ENCODE measurements around the gene ARHGAP24. TPM values are rescaled to one million over a fixed set of nuclear protein-coding genes. Genes with fewer than 3 reads are reported as not detected.

The ARHGAP24 gene
- total and polyA plus RNA-seq, 4 donors = 1.8 to 15.2 (median 3.3) TPM

DNA sequence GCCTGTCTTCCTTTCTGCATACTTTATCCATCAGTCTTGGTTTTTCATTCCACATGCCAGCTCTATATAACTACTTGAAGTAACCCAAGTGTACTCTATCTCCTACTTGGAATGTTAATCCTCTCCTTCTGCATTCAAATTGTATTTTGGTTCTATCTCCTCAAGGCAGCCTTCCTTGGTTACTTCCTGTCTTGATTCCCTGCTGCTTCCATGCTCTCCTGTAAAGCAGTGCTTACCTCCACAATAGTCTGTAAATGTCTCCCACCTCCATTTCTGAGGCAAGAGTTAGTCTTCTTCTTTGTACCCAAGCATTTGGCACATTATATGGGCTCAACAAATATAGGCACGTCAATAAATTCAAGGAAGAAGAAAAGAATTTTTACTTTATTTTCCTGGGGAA, 298.4 kb downstream of the ARHGAP24 start:
- H3K9me3 ChIP-seq (ENCODE audit: control insufficient read depth in 4 of 4, low read length in 3 of 4) = no peaks in the 10 kb centered on the region
- TF ChIP-seq, protein P1, sequence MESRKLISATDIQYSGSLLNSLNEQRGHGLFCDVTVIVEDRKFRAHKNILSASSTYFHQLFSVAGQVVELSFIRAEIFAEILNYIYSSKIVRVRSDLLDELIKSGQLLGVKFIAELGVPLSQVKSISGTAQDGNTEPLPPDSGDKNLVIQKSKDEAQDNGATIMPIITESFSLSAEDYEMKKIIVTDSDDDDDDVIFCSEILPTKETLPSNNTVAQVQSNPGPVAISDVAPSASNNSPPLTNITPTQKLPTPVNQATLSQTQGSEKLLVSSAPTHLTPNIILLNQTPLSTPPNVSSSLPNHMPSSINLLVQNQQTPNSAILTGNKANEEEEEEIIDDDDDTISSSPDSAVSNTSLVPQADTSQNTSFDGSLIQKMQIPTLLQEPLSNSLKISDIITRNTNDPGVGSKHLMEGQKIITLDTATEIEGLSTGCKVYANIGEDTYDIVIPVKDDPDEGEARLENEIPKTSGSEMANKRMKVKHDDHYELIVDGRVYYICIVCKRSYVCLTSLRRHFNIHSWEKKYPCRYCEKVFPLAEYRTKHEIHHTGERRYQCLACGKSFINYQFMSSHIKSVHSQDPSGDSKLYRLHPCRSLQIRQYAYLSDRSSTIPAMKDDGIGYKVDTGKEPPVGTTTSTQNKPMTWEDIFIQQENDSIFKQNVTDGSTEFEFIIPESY (IDR thresholded peaks at IDR 0.05) = no peak
- TF ChIP-seq RAD21 (IDR thresholded peaks at IDR 0.05) (no peak), EGR1 (IDR thresholded peaks at IDR 0.05; ENCODE audit: low read depth in 2 of 2) (no peak), GABPA (IDR thresholded peaks at IDR 0.05 in 1 of 2, conservative IDR thresholded peaks at IDR 0.05 in 1 of 2) (no peak), RXRA (IDR thresholded peaks at IDR 0.05) (no peak)
- no peaks in the 10 kb centered on the region for H3K36me3 ChIP-seq (ENCODE audit: control insufficient read depth in 4 of 4, insufficient read depth in 3 of 4, low read depth in 1 of 4, low read length in 3 of 4)
- no peaks in the 10 kb centered on the region for H3K27me3 ChIP-seq (ENCODE audit: control insufficient read depth in 4 of 4, insufficient read depth in 4 of 4, low read length in 3 of 4)
- no peak overlapping the region for H3K9ac ChIP-seq (ENCODE audit: low read depth in 1 of 2, low read length in 2 of 2)
- DNase-seq (ENCODE audit: low spot score) = no peak
- H3K4me3 ChIP-seq (ENCODE audit: low read depth in 1 of 3, low read length in 3 of 3) = no peak overlapping the region
- H3K4me1 ChIP-seq (ENCODE audit: control insufficient read depth in 4 of 4, insufficient read depth in 4 of 4, low read length in 3 of 4) = peaks cover 0 to 5% (median 2%) of the 10 kb centered on the region in 4 donors
- H3K27ac ChIP-seq (ENCODE audit: low read depth in 1 of 2, low read length in 2 of 2) = no peak overlapping the region
- 89% methylated on average over 1 of the region's 1 CpG for WGBS

DNA sequence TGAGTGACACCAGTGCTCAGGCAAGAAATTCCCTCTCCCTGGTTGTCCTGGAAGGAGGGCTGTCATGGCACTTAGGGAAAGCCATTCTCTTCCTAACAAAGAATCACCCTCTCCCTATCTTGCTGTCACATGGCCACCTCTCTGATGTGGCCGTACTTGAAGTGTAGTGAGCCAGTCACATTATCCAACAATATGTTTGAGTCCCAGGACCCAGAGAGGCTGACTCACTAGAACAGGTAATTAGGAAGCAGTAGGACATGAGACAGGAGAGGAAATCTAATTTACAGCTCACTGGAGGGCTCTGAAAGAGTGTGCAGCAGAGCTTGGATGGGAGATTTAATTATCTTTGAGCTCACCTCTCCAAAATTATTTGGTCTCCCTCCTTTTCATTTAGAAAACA, 299.1 kb downstream of the ARHGAP24 start:
- Histone ChIP-seq H3K9ac (ENCODE audit: low read depth in 1 of 2, low read length in 2 of 2) (no peak overlapping the region), H3K36me3 (ENCODE audit: control insufficient read depth in 4 of 4, insufficient read depth in 3 of 4, low read depth in 1 of 4, low read length in 3 of 4) (no peaks in the 10 kb centered on the region), H3K4me1 (ENCODE audit: control insufficient read depth in 4 of 4, insufficient read depth in 4 of 4, low read length in 3 of 4) (peaks cover 0 to 8% (median 3%) of the 10 kb centered on the region in 4 donors), H3K4me3 (ENCODE audit: low read depth in 1 of 3, low read length in 3 of 3) (no peak overlapping the region), H3K9me3 (ENCODE audit: control insufficient read depth in 4 of 4, low read length in 3 of 4) (no peaks in the 10 kb centered on the region), H3K27me3 (ENCODE audit: control insufficient read depth in 4 of 4, insufficient read depth in 4 of 4, low read length in 3 of 4) (no peaks in the 10 kb centered on the region), H3K27ac (ENCODE audit: low read depth in 1 of 2, low read length in 2 of 2) (no peak overlapping the region)
- 97% methylated on average over 1 of the region's 1 CpG for WGBS
- TF ChIP-seq TAF1 (conservative IDR thresholded peaks at IDR 0.05) (no peak), HNF4G (IDR thresholded peaks at IDR 0.05) (no peak), EGR1 (IDR thresholded peaks at IDR 0.05; ENCODE audit: low read depth in 2 of 2) (no peak)
- TF ChIP-seq, protein P2, sequence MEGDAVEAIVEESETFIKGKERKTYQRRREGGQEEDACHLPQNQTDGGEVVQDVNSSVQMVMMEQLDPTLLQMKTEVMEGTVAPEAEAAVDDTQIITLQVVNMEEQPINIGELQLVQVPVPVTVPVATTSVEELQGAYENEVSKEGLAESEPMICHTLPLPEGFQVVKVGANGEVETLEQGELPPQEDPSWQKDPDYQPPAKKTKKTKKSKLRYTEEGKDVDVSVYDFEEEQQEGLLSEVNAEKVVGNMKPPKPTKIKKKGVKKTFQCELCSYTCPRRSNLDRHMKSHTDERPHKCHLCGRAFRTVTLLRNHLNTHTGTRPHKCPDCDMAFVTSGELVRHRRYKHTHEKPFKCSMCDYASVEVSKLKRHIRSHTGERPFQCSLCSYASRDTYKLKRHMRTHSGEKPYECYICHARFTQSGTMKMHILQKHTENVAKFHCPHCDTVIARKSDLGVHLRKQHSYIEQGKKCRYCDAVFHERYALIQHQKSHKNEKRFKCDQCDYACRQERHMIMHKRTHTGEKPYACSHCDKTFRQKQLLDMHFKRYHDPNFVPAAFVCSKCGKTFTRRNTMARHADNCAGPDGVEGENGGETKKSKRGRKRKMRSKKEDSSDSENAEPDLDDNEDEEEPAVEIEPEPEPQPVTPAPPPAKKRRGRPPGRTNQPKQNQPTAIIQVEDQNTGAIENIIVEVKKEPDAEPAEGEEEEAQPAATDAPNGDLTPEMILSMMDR (IDR thresholded peaks at IDR 0.05; ENCODE audit: low read depth, low read length, missing input control) = no peak
- TF ChIP-seq, protein P3, sequence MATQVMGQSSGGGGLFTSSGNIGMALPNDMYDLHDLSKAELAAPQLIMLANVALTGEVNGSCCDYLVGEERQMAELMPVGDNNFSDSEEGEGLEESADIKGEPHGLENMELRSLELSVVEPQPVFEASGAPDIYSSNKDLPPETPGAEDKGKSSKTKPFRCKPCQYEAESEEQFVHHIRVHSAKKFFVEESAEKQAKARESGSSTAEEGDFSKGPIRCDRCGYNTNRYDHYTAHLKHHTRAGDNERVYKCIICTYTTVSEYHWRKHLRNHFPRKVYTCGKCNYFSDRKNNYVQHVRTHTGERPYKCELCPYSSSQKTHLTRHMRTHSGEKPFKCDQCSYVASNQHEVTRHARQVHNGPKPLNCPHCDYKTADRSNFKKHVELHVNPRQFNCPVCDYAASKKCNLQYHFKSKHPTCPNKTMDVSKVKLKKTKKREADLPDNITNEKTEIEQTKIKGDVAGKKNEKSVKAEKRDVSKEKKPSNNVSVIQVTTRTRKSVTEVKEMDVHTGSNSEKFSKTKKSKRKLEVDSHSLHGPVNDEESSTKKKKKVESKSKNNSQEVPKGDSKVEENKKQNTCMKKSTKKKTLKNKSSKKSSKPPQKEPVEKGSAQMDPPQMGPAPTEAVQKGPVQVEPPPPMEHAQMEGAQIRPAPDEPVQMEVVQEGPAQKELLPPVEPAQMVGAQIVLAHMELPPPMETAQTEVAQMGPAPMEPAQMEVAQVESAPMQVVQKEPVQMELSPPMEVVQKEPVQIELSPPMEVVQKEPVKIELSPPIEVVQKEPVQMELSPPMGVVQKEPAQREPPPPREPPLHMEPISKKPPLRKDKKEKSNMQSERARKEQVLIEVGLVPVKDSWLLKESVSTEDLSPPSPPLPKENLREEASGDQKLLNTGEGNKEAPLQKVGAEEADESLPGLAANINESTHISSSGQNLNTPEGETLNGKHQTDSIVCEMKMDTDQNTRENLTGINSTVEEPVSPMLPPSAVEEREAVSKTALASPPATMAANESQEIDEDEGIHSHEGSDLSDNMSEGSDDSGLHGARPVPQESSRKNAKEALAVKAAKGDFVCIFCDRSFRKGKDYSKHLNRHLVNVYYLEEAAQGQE (IDR thresholded peaks at IDR 0.05) = no peak
- DNase-seq (ENCODE audit: low spot score) = no peak

DNA sequence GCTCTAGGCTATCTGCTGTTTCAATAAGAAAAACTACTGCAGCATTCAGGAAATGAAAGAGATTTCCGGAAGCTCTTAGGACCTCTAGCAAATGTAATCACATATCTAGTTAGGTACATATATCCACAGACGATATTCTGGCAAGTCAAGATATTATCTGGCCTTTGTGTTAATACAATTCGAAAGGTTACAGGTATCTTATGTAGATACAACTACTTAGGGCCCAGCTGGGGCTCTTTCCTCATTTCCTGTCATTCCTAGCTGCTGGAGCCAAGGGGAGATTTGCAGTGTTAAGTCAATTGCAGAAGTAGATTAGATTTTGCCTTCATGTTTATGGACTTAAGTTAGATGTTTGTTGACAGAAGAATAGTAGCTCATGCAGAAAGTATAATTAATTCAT, 299.5 kb downstream of the ARHGAP24 start:
- H3K27me3 ChIP-seq (ENCODE audit: control insufficient read depth in 4 of 4, insufficient read depth in 4 of 4, low read length in 3 of 4) = no peaks in the 10 kb centered on the region
- DNase-seq (ENCODE audit: low spot score) = no peak
- H3K4me1 ChIP-seq (ENCODE audit: control insufficient read depth in 4 of 4, insufficient read depth in 4 of 4, low read length in 3 of 4) = peaks cover 0 to 8% (median 3%) of the 10 kb centered on the region in 4 donors
- no peaks in the 10 kb centered on the region for H3K36me3 ChIP-seq (ENCODE audit: control insufficient read depth in 4 of 4, insufficient read depth in 3 of 4, low read depth in 1 of 4, low read length in 3 of 4)
- H3K9me3 ChIP-seq (ENCODE audit: control insufficient read depth in 4 of 4, low read length in 3 of 4) = no peaks in the 10 kb centered on the region
- no peak overlapping the region for H3K4me3 ChIP-seq (ENCODE audit: low read depth in 1 of 3, low read length in 3 of 3)
- H3K9ac ChIP-seq (ENCODE audit: low read depth in 1 of 2, low read length in 2 of 2) = no peak overlapping the region
- no peak overlapping the region for H3K27ac ChIP-seq (ENCODE audit: low read depth in 1 of 2, low read length in 2 of 2)
- 77% methylated on average over 3 of the region's 3 CpGs for WGBS
- TF ChIP-seq RXRA (IDR thresholded peaks at IDR 0.05) = no peak
- TF ChIP-seq GABPA (IDR thresholded peaks at IDR 0.05 in 1 of 2, conservative IDR thresholded peaks at IDR 0.05 in 1 of 2) = no peak
- TF ChIP-seq, protein P4, sequence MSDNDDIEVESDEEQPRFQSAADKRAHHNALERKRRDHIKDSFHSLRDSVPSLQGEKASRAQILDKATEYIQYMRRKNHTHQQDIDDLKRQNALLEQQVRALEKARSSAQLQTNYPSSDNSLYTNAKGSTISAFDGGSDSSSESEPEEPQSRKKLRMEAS (IDR thresholded peaks at IDR 0.05) = no peak
- no peak for TF ChIP-seq SP1 (IDR thresholded peaks at IDR 0.05)
- TF ChIP-seq FOXA2 (IDR thresholded peaks at IDR 0.05) = no peak

Data from liver (tissue), 9 donors.